Caki2 (cell line): ENCODE results near the gene MRFAP1. TPM values are rescaled to one million over a fixed set of nuclear protein-coding genes. Genes with fewer than 3 reads are reported as not detected.
"Not testable (repeated sequence)": the region's sequence is repeated elsewhere in the genome, so short reads cannot be mapped to it uniquely, and the experiment has no call there.

Experiments
- DNase-seq: peaks from one replicate; pipeline ENCODE4 v3.0.0-alpha.2; 2015; ENCODE audit warnings: low read depth
- in situ Hi-C: cut with HindIII; loops from 2 replicates; pipeline ENCODE4 v1.10.0; 2016; ENCODE audit warnings: low sequenced_read_pairs, low pct_unique_long_range_greater_than_20kb, mixed read lengths
- total RNA-seq: library from RNA; depleted of rRNA; stranded (reverse); fragments of >200 nt; shearing (Covaris generic); gene quantifications from 2 replicates; pipeline ENCODE4 v1.2.3, GENCODE V29; 2014; ENCODE audit warnings: low replicate concordance

MRFAP1 gene
- total RNA-seq, 1 experiment from 2014 or later, result 224 TPM

GRCh38 chr4:6657242-6658208, 17.0 kb downstream of the MRFAP1 start:
- in situ Hi-C loops, result no loop called here
- no peak for DNase-seq

- in situ Hi-C loops, result no loop called here
- no peak for DNase-seq
These were observed 17.7 kb downstream of the MRFAP1 start for GRCh38 chr4:6658209-6658595.

GRCh38 chr4:6658597-6659075, 18.2 kb downstream of the MRFAP1 start:
- no peak for DNase-seq
- in situ Hi-C loops, result no loop called here

- in situ Hi-C loops, result no loop called here
- no peak for DNase-seq
These were observed 19.4 kb downstream of the MRFAP1 start for GRCh38 chr4:6659897-6660296.

GRCh38 chr4:6660430-6660829, 19.9 kb downstream of the MRFAP1 start:
- no peak for DNase-seq
- in situ Hi-C loops, result no loop called here

GRCh38 chr4:6662591-6662990, 22.1 kb downstream of the MRFAP1 start:
- in situ Hi-C loops, result no loop called here
- DNase-seq, result no peak

GRCh38 chr4:6663596-6664393, 23.3 kb downstream of the MRFAP1 start:
- no peak for DNase-seq
- in situ Hi-C loops, result no loop called here

- in situ Hi-C loops, result no loop called here
- DNase-seq, result no peak
These were observed 24.8 kb downstream of the MRFAP1 start for GRCh38 chr4:6665320-6665654.

GRCh38 chr4:6668391-6668790, 27.9 kb downstream of the MRFAP1 start:
- DNase-seq, result peak; percentile 93
- in situ Hi-C loops, result no loop called here

- DNase-seq, result no peak
- in situ Hi-C loops, result no loop called here
These were observed 31.2 kb downstream of the MRFAP1 start for GRCh38 chr4:6671648-6672047.

- in situ Hi-C loops, result no loop called here
- DNase-seq, result no peak
These were observed 31.6 kb downstream of the MRFAP1 start for GRCh38 chr4:6672131-6672530.

- in situ Hi-C loops, DNase-seq: not testable (repeated sequence)
These were observed 32.2 kb downstream of the MRFAP1 start for GRCh38 chr4:6672541-6673190.

- DNase-seq, result peak; percentile 76
- in situ Hi-C loops, result not testable (repeated sequence)
These were observed 32.7 kb downstream of the MRFAP1 start for GRCh38 chr4:6673191-6673659.

GRCh38 chr4:6673660-6674499, 33.4 kb downstream of the MRFAP1 start:
- peak; percentile 87 for DNase-seq
- in situ Hi-C loops, result no loop called here

- DNase-seq, result peak; percentile 60
These were observed 34.1 kb downstream of the MRFAP1 start for GRCh38 chr4:6674500-6675149.

GRCh38 chr4:6676722-6677558, 36.5 kb downstream of the MRFAP1 start:
- in situ Hi-C loops, result no loop called here
- no peak for DNase-seq

More at GRCh38 chr4:6674500-6675149, 34.1 kb downstream of the MRFAP1 start:
- in situ Hi-C loops, result no loop called here
